Activated CD8-positive, alpha-beta memory T cell treated with anti-CD3 and anti-CD28 coated beads, Interleukin-2, amount 50 U/mL, for 24 hours (primary cell): ENCODE results near the gene IRF2BPL.

ENCODE experiments used
- DNase-seq: peaks from one replicate; pipeline ENCODE4 v3.0.0-alpha.2; 2020; ENCODE audit errors: extremely low read depth

Gene IRF2BPL

DNA sequence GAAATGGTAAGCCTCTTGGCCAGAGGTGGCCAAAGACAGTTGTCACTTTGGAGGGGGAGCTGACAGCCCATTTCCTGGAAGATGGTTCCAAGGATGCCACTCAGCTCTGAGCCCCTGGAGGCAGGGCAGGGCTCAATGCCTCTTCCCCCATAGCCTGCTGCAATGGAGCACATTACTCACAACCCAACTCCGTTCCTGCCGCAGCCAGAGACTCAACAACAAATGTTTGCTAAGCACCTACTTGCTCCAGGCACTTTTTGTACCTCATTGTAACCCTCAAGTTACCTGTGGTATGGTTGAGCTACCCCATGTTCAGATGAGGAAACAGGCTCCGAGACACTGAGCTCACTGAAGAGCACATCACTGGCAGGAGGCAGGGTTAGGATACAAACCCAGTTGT lies 19.5 kb downstream of the IRF2BPL start:
- no peak for DNase-seq

DNA sequence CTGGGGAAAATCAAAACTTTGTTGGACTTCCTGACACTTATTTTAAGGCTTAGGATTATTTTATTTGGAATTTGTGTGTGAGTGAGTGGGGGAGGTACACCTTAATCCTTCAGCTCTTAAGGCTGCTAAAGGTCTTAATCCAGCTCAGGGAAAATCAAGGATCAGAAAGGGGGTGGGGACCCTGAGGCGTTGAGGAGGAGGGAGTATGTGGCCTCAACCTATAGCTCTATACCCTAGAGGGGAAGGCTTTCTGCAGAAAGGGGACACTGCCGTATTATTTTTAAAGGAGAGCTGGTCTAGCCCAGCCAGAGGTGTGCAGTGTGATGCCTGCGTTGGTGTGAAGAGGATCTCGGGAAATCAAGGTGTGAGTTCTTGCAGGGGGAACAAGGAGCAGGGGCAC lies 20.0 kb downstream of the IRF2BPL start:
- DNase-seq: no peak

DNA sequence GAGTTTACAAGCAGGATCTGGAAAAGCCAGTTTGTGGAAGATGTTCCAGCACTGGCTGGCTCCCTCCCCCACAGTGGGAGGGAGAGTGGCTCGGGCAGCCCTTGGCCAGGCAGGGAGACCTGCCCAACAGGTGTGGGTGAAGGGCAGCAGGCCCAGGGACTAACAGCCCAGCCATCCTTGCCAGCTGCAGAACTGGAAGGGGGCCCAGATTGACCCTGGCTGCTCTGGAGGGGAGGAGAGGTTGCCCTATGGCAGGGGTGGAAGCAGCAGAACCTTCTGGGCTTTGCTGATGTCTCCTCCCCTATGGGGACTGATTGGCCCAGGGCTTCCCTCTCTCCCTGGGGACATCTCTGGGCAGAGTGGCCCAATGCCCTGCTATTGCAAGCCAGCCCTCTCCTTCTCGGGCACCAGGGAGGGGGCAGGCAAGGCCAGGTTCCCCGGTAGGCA lies 20.5 kb downstream of the IRF2BPL start:
- no peak for DNase-seq

DNA sequence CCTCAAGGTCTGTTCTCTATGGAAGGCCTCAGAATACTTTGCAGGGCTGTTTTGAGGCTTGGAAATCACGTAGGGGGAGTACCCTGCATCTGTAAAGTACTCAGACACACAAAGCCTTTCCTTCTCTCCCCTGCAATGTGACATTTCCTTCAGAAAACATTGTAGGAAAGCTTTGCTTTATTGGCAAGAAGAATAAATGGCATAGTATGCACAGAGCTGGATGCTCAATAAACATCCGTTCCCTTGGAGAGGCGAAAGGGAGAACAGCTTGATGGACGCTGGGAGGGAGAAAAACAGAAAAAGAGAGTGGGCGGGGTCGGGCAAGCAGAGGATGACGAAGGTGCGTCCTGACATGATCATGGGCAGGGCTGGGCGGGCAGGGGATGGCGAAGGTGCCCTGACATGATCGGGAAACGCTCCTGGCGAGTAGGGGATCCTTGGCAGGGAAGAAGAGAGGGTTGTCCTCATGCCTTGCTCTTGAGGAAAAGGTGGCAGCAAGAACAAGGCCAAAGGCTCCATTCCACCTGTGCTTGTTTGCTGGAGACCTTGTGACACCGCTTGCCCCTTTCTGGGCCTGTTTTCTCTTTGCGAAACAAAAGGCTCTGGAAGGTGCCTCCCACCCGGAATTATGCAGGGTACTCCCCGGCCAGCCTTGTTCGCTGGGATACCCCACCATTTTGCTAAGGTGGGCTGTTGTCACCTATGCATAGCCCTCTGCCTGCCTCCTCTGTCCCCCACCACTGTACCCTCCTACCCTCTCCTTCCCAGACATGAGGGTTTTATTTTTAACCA lies 21.1 kb downstream of the IRF2BPL start:
- DNase-seq: no peak

DNA sequence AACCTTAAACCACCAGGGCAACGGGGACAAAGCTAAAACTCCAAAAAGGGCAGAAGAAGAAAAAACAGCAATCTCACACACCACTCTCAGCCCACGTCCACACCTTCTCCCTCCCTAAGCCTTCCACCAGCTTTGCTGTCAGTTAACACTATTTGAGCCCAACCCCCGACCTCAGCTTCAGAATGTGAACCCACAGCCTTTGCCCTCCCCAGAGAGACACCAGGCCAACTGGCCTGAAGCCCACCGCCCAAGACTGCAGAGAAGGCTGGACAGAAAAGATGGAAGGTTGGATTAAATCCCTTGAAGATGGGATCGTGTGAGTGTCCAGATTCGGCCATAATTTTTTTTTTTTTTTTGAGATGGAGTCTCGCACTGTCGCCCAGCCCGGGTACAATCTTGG lies 22.4 kb downstream of the IRF2BPL start:
- no peak for DNase-seq

DNA sequence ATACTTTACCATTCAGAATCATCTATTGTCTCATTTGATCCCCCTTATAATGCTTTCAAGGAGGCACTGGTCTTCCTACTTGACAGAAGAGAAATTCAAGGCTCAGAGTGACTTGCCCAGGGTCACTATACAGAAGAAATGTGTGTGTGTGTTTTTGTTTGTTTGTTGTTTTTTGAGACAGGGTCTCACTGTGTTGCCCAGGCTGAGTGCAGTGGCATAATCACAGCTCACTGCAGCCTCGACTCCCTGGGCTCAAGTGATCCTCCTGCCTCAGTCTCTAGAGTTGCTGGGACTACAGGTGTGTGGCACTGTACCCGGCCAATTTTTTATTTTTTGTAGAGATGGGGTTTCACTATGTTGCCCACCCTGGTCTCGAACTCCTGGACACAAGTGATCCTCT lies 22.9 kb downstream of the IRF2BPL start:
- DNase-seq: no peak

DNA sequence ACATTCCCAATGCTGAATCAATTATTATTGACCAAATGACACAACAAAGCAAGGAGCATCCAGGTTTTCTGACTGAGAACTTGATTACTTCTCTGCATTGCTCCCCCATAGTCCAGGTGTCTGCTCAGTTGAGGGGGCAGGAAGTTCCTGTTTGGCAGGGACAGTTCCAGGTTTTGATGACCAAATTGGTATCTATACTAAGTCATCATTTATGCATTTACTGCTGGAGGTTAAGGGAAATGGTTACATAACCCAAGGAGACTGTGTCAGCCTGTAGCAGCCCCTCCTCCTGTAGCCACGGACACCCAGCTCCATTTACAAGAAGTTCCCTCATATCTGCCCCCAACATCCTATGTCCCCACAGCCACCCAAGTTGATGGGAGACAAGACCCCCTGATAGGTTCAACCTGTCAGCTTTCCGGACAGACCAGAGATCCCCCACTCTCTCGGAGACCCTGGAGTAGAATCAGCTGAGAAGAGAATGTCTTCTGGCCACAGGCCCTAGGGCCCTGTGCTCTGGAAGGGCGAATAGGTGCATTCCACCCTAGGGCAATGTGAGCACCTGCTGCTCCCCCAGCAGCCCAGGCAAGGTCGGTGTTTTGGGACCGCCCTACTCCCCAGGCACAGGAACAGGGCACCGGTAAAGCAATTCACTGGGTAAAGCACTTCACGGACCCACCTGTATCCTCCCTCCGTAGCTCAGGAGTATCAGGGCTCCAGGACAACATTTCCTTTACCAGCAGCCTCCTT lies 23.6 kb downstream of the IRF2BPL start:
- DNase-seq: no peak

DNA sequence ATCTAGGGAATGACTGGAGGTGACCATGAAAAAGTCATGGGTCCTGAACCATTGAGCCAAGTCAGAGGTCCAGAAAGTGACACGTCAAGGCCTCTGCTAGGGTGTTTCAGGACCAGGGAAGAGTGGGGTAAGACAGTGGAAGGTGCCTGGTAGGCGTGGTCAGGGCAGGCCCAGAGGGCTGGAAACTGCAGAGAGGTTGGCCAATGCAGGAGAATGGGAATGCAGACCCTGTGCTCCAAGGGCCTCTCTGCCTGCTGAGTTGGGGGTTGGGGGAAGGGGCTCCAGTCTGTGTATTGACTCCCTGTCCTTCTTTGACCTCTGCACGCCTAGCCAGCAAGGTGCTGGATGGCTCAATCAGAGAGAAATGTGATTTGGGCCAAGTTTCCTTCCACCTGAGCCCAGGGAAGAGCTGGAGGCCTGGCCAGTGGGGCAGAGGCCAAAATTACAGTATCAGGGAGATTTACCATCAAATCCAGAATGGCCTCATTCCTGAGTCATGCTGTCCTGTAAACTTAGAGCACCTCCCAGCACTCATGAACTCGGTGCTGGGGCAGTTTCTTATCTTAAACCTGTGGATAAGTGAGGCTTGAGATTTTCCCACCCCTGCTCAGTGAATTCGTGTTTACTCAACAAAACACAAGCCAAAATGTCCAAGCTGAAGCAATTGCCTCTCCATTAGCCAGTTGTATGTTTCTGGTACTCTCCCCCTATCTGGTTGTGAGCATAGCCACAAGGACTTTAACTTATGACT lies 24.4 kb downstream of the IRF2BPL start:
- DNase-seq: no peak

DNA sequence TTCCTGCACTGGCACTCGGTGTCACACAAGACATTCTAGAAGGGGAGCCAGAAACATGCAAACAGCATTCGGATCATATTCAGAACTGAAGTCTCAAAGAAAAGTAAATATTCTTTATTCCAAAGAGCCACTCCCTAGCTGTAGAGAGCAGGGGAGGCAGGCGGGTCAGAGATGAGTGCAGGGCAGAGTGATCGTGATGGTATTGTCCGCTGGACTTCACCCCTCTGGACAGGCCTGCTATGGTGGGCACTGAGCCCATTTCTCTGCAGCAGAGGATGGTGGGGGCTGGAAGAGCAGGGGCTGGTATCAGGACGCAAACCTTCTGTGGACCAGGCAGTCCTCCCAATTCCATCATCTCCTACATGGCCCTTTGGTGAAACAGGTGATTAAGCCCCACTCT lies 25.6 kb downstream of the IRF2BPL start:
- DNase-seq: no peak

DNA sequence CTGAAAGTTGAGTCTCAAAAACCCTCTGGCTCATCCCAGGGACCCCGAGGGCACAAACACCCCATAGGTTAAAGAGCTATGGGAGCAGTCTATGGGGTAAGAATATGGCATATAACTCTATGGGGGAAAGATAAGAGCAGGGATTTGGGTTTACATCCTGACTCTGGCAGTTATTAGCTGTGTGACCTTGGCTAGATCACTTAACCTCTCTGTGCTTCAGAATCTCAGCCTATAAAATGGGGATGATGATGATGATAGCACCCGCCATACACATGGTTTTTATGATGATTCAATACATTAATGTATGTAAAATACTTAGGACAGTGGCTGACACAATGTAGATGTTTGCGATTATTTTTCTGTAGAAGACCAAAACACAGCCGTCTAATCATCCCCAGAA lies 26.2 kb downstream of the IRF2BPL start:
- DNase-seq: no peak

DNA sequence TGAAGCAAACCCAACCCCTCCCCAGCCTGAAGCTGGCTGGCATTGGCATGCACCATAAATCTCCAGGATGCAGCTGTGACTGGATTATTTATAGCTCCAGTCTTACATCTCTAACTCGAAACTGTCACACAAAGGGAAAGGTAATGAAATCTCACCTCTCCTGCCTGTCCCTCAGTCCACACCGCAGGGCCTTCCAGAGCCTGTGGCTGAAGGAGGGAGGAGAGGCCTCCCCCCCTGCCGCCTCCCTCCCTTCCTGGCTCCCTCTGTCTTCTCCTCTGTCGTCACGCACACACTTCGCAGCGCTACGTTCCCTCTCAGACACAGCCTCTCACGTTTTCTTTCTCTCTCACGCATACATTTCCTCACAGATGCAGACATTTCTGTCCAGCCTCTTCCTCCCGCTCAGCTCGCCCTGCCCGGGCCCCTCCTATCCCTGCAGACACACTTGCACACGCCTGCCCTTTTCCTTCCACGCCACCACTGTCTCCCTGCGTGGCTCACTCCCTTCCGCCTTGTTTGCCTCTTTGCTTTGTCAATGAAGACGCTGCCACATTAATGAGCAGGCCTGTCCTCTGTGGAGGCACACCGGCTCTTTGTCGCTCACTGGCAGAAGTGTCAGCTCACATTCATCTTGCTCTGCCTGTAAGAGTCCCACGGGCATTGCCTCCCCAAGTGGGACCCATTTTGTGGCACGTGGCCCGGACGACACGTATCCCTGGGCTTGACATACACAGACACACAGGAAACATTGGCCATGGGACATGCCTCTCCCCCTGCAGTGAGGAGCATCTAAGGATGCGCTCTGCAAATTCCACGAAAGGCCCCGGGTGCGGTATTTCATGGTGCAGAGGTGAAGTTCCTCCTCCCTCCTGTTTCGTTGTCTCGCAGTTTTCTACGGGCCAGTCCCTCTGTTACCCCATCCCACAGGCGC lies 27.9 kb downstream of the IRF2BPL start:
- DNase-seq: no peak

DNA sequence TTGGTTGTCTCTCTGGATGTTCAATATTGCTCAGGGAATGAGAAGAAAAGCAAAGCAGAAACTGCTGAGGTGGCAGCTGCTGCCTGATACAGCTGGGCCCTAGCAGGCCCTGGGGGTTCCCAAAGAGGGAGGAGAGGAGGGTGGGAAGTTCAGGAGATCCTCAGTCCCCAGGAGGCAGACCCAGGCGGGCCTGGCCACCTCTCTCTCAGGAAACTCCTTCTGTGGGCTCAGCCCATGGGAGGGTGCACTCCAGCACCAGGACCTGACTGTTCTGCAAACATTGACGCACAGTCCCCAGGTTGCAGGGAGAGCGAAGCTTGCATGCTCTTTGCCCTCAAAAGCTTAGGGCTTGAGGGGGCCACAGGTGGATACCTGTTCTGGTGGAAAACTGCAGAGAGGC lies 29.6 kb downstream of the IRF2BPL start:
- DNase-seq: no peak

DNA sequence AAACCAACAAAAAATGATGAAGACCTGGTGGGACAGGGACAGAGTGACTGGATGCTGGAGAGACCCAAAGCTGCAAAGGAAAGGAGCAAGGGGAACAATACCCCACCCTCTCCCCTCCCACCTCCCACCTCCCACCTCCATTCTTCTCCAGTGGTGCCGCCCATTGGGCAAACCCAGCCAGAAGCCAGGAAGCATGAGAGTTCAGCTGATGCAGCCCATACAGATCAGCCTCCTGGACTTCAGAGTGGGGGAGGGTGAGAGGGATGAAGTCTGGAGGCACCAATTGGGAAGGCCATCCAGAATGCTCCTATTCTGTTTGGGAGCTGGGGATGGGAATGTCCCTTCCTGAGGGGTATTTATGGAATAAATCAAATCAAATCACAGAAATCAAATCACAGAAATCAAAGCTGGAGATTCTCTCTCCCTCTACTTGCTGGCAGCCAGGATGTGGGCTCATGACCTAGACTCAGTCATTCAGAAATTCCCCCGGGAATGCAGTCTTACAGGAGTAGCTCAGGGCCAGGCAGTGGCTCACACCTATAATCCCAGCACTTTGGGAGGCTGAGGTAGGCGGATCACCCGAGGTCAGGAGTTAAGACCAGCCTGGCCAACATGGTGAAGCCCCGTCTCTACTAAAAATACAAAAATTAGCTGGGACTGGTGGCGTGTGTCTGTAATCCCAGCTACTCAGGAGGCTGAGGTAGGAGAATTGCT lies 31.1 kb downstream of the IRF2BPL start:
- DNase-seq: no peak

DNA sequence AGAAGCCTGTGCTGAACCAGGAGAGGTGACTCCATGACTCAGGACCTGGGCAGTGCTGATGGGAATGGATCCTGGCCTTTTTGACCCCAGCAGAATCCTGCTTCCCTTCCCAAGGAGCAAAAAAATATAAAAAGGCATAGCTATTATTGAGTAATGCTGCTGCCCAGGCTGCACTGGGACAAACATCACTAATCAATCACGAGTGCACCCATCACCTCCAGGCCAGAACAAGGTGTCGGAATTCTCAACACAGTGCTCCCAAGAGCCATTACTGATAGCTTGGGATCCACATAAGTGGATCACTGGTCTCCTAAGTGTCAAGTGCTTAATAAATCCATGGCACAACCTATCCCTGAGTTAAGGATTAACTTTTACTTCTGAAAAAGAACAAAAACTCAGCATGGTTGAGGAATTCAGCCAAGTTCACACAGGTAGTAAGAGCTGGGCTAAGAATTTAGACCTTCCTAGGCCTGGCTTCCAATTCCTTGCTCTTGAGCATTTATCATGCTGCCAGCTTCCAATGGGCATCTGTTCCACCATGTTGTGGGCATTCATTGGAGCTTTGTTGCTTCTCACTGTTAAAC lies 31.9 kb downstream of the IRF2BPL start:
- no peak for DNase-seq

DNA sequence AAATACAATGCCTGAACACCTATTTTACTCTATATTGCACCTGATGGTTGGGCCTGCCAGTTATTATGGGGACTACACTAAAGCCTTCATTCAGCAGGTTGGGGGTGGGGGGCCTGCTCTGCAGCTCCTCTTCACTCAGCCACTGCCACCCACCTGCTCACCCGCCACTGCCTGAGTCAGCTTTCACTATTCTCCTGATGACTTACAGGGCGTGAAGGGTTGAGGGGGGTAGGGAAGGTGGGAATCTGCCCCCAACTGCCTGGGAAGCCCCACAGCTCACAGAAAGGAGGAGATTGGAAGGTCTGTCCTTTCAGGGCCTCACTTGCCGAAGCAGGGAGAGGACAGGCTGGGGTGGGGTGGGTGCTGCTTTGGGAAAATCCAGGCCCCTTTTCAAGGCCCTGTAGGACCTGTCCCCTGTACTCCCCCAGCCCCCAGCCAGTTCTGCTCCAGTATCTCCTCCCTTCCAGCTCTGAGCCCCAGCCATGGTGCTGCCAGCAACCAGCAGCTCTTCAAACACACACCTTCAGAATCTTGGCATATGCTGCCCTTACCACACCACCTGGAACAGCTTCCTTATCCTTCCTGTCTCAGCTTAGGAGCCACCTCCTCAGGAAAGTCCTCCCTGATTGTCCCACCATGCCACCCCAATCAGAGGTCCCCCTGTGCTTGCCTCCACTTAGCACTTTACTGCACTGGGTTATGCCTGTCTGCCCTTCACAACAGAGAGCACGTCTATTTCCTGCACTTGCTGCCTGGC lies 33.1 kb downstream of the IRF2BPL start:
- DNase-seq: no peak

DNA sequence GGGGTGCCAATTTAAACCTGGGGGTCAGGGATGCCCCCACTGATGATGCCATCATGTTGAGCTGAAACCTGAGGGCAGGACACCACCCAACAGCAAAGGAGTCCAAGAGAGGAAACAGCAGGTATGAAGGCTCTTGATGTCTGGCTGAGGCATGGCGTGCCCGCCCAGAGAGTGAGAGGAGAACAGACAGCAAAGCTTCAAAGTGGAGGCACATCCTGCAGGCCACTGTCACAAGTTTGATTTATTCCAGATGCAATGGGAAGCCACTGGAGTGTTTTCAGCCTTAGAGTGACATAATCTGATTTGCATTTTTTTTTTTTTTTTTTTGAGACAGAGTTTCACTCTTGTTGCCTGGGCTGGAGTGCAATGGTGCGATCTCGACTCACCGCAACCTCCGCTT lies 34.8 kb downstream of the IRF2BPL start:
- DNase-seq: no peak

DNA sequence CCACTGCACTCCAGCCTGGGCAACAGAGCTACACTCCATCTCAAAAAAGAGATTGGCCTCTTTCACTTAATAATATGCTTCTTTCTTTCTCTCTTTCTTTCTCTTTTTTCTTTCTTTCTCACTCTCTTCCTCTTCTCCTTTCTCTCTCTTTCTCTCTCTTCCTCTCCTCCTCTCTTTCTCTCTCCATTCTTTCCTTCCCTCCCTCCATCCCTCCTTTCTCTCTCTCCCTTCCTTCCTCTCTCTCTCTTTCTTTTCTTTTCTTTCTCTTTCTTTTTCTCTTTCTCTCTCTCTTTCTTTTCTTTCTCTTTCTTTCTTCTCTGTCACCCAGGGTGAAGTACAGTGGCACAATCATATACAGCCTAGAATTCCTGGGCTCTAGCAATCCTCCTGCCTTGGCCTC lies 38.4 kb downstream of the IRF2BPL start:
- DNase-seq: no peak

DNA sequence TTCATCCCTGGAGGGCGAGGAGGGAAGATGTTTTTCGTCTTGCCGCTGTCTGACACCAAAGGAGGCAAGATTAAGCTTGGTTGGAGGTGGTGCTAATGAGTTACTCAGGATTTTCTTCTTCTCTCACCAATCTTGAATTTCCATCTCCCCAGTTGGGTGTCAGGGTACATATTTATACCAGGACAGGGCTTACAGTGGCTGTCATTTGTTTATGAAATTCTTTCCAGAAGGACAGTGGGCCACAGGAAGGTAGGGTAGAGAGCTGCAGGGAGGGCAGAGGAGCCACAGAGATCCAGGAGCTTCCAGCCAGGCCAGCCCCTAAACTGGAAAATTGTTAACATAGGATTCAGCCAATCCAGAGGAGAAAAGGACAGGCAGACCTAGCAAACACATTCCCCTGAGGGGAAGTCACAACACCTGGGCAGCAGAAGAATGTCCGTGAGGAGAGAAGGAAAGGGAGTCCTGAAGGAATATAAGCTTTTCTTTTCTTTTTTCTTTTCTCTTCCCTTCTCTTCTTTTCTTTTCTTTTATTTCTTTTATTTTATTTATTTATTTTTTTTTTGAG lies 40.5 kb downstream of the IRF2BPL start:
- no peak for DNase-seq

DNA sequence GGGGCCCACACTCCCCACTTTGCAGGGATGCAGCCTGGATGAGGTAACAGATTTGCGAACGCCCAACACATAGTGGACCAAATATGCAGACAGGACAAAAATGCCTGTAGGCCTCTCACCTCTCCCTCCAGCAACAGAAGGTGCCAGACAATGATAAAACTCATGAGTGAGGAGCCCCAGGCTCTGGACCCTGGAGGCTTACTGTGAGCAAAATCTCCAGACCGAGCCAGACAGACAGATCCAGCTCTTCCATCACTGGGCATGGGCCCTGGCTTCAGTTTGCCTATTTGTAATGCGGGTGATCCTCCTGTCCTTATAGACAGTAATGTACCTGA lies 42.3 kb downstream of the IRF2BPL start:
- no peak for DNase-seq
